HT-29 (cell line): ENCODE data around the gene NINJ1. TPM values are rescaled to one million over a fixed set of nuclear protein-coding genes. Genes with fewer than 3 reads are reported as not detected.

Source experiments
- DNase-seq: peaks from one replicate; pipeline ENCODE4 v3.0.0-alpha.2; 2015; ENCODE audit warnings: low spot score
- total RNA-seq: library from RNA; depleted of rRNA; stranded (reverse); fragments of >200 nt; shearing (Covaris generic); gene quantifications from 2 replicates; pipeline ENCODE4 v1.2.3, GENCODE V29; 2014; rRNA removed

NINJ1 gene
- total RNA-seq, 1 experiment from 2014 or later, result 45.0 TPM

- DNase-seq, result no peak
Measured at GRCh38 chr9:93087971-93088655, 45.9 kb downstream of the NINJ1 start.

- no peak for DNase-seq
Measured at GRCh38 chr9:93086447-93087224, 47.4 kb downstream of the NINJ1 start.

- no peak for DNase-seq
Measured at GRCh38 chr9:93085676-93086075, 48.4 kb downstream of the NINJ1 start.

- no peak for DNase-seq
Measured at GRCh38 chr9:93084471-93084881, 49.6 kb downstream of the NINJ1 start.

- DNase-seq, result no peak
Measured at GRCh38 chr9:93083592-93084470, 50.2 kb downstream of the NINJ1 start.

- DNase-seq, result no peak
Measured at GRCh38 chr9:93082841-93083411, 51.1 kb downstream of the NINJ1 start.

- no peak for DNase-seq
Measured at GRCh38 chr9:93081931-93082330, 52.1 kb downstream of the NINJ1 start.

- no peak for DNase-seq
Measured at GRCh38 chr9:93081081-93081529, 52.9 kb downstream of the NINJ1 start.

GRCh38 chr9:93080406-93080805, 53.6 kb downstream of the NINJ1 start:
- no peak for DNase-seq

- no peak for DNase-seq
Measured at GRCh38 chr9:93079371-93079770, 54.7 kb downstream of the NINJ1 start.

GRCh38 chr9:93077811-93078210, 56.2 kb downstream of the NINJ1 start:
- no peak for DNase-seq

- no peak for DNase-seq
Measured at GRCh38 chr9:93077367-93077766, 56.7 kb downstream of the NINJ1 start.

- DNase-seq, result no peak
Measured at GRCh38 chr9:93076792-93077128, 57.3 kb downstream of the NINJ1 start.

GRCh38 chr9:93076101-93076791, 57.8 kb downstream of the NINJ1 start:
- no peak for DNase-seq

GRCh38 chr9:93072383-93072795, 61.7 kb downstream of the NINJ1 start:
- no peak for DNase-seq

Other genes with a start within 250 kb of the NINJ1 start
- 12.8 and 14.7 TPM in 2 replicates for gene FGD3, start 186.7 kb downstream of the NINJ1 start, total RNA-seq
- gene SUSD3, start 75.5 kb downstream of the NINJ1 start, total RNA-seq, result 1.6 and 4.5 TPM in 2 replicates
- 142 and 170 TPM in 2 replicates for gene CARD19, start 38.0 kb downstream of the NINJ1 start, total RNA-seq
- gene WNK2, start 49.9 kb upstream of the NINJ1 start, total RNA-seq, result 27.5 and 28.6 TPM in 2 replicates